A673 (cell line): ENCODE data around the gene ACSL1.

Experiments used
- EZH2 ChIP-seq: fragments of 200-600 bp; sonication (generic); IDR thresholded peaks from 2 replicates; pipeline ENCODE4 v1.6.1; 2017; ENCODE audit warnings: borderline replicate concordance, low read depth, mild to moderate bottlenecking, mixed read lengths, antibody characterized with exemption, low read length; ENCODE audit not compliant: poor library complexity, severe bottlenecking
- TF ChIP-seq, protein P1 (sequence below): fragments of 300-800, 200-600 bp; sonication (generic); conservative IDR thresholded peaks from 2 replicates; pipeline ENCODE4 v1.5.1; 2017; ENCODE audit warnings: low read depth, mild to moderate bottlenecking, antibody characterized with exemption, low read length, moderate library complexity, mixed read lengths

DNA sequence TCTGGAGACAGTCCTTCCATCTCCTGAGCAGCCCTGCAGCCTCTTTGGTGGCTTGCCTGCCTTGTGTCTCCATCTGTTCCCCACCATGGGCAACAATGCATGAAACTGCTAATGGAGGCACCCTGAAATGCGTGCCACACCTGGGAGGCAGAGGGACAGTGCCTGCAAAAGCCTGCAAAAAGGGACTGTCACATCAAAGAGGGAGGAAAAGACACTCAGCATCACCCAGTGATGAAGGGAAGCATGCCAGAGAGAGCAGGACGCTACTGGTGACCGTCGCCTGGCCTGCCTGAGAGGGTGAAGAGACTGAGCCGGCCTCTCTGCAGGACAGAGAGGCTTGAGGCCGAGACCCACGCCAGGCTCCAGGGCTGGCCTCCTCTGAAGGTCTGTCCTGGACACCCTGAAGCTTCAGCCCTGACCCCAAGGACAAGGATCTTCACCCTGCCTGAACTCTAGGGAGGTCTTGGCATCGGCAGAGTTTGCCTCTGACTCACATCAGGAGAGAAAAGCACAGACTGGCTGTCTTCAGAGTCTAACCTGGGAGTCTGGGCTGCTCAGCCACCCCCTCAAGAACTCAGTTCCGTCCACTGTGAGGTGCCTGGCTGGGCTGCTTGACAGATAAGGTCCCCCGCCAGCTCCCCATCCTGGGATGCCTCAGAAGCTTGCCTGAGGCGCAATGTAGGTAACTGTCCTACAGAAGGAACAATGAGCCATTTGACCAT lies 8.1 kb downstream of the ACSL1 start:
- TF ChIP-seq EZH2: no peak
- TF ChIP-seq, protein P1, sequence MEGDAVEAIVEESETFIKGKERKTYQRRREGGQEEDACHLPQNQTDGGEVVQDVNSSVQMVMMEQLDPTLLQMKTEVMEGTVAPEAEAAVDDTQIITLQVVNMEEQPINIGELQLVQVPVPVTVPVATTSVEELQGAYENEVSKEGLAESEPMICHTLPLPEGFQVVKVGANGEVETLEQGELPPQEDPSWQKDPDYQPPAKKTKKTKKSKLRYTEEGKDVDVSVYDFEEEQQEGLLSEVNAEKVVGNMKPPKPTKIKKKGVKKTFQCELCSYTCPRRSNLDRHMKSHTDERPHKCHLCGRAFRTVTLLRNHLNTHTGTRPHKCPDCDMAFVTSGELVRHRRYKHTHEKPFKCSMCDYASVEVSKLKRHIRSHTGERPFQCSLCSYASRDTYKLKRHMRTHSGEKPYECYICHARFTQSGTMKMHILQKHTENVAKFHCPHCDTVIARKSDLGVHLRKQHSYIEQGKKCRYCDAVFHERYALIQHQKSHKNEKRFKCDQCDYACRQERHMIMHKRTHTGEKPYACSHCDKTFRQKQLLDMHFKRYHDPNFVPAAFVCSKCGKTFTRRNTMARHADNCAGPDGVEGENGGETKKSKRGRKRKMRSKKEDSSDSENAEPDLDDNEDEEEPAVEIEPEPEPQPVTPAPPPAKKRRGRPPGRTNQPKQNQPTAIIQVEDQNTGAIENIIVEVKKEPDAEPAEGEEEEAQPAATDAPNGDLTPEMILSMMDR: no peak
